T-cell (primary cell): ENCODE measurements around the gene IL10. TPM values are rescaled to one million over a fixed set of nuclear protein-coding genes. Genes with fewer than 3 reads are reported as not detected.
"Not testable (repeated sequence)": the region's sequence is repeated elsewhere in the genome, so short reads cannot be mapped to it uniquely, and the experiment has no call there.

Source experiments
- ATAC-seq, 4 experiments: fragments of 200-7000 bp in 3 of 4; fragments of 150-1000 bp in 1 of 4; cut with Tn5 transposase; replicated peaks in 1 of 4; 1 replicate in 3 of 4; 2 replicates in 1 of 4; pipeline ENCODE4 v1.10.0; 2021; ENCODE audit warnings: moderate library complexity in 3 of 4, mild to moderate bottlenecking in 2 of 4, moderate number of reproducible peaks in 1 of 4
- CTCF ChIA-PET, 2 donors: fragments of 300-600 bp; sonication (Branson Sonifier 250); formaldehyde crosslinking; loops; one replicate each; lab custom pipeline; 2022; ENCODE audit warnings: antibody characterized with exemption in 2 of 2; lab: Charles Lee
- POLR2A ChIA-PET, 2 donors: fragments of 300-600 bp; sonication (Branson Sonifier 250); formaldehyde crosslinking; loops; one replicate each; lab custom pipeline; 2022; ENCODE audit warnings: antibody characterized with exemption in 2 of 2; lab: Charles Lee
- DNase-seq, 35 experiments: peaks; one replicate each; pipeline versions ENCODE4 v3.0.0 to v3.0.0-alpha.2; 2013 to 2023
- H3K27ac ChIP-seq: one replicate; pipeline ENCODE4 v1.5.1; 2013; ENCODE audit warnings: low read length
- H3K27me3 ChIP-seq, 2 experiments: replicated peaks in 1 of 2; 1 replicate in 1 of 2; 2 replicates in 1 of 2; pipeline versions ENCODE4 v1.6.1 to v1.7.0; 2013; ENCODE audit warnings: low read length in 1 of 2, mixed read lengths in 1 of 2; ENCODE audit not compliant: control insufficient read depth in 2 of 2, insufficient read depth in 2 of 2; ENCODE audit errors: extremely low read depth in 1 of 2
- H3K36me3 ChIP-seq, 2 donors: 1 replicate in 1 of 2; 2 replicates in 1 of 2; pipeline versions ENCODE4 v1.6.1 to v1.7.0; 2013; ENCODE audit warnings: low read length in 1 of 2; ENCODE audit not compliant: control insufficient read depth in 2 of 2, insufficient read depth in 1 of 2; ENCODE audit errors: extremely low read depth in 1 of 2
- H3K4me1 ChIP-seq, 2 experiments: 1 replicate in 1 of 2; 2 replicates in 1 of 2; pipeline versions ENCODE4 v1.6.1 to v1.7.0; 2013; ENCODE audit warnings: low read length in 2 of 2, mixed read lengths in 1 of 2; ENCODE audit not compliant: insufficient read depth in 2 of 2, control insufficient read depth in 1 of 2; ENCODE audit errors: extremely low read depth in 1 of 2
- H3K4me3 ChIP-seq, 2 donors: 1 replicate in 1 of 2; 2 replicates in 1 of 2; pipeline versions ENCODE4 v1.5.1 to v1.7.0; 2013; ENCODE audit warnings: mild to moderate bottlenecking in 2 of 2, low read length in 1 of 2, moderate library complexity in 1 of 2; ENCODE audit not compliant: control insufficient read depth in 1 of 2; ENCODE audit errors: extremely low read depth in 1 of 2
- H3K9me3 ChIP-seq: 2 replicates; pipeline ENCODE4 v1.7.0; 2013
- H3K27ac Mint-ChIP-seq, 2 donors: one replicate each; pipeline ENCODE4 v1.8.0; 2020 to 2021; ENCODE audit warnings: mild to moderate bottlenecking in 2 of 2, mixed read lengths in 2 of 2
- H3K27me3 Mint-ChIP-seq, 2 donors: one replicate each; pipeline ENCODE4 v1.8.0; 2021 to 2022; ENCODE audit warnings: mixed read lengths in 2 of 2
- H3K36me3 Mint-ChIP-seq: one replicate; pipeline ENCODE4 v1.8.0; 2021; ENCODE audit warnings: mixed read lengths
- H3K4me1 Mint-ChIP-seq, 3 donors: one replicate each; pipeline ENCODE4 v1.8.0; 2020 to 2022; ENCODE audit warnings: mixed read lengths in 3 of 3, mild to moderate bottlenecking in 1 of 3
- H3K4me3 Mint-ChIP-seq, 3 donors: one replicate each; pipeline ENCODE4 v1.8.0; 2020 to 2022; ENCODE audit warnings: mild to moderate bottlenecking in 3 of 3, mixed read lengths in 3 of 3, moderate library complexity in 3 of 3
- H3K9me3 Mint-ChIP-seq, 3 donors: one replicate each; pipeline ENCODE4 v1.8.0; 2020 to 2022; ENCODE audit warnings: mixed read lengths in 3 of 3
- WGBS: methylation state at CpG from one replicate; pipeline ENCODE4 v1.1.5; 2013; ENCODE audit warnings: missing lambda C conversion rate; ENCODE audit not compliant: insufficient coverage; 5-methylcytosine and 5-hydroxymethylcytosine counted together
- total RNA-seq, 35 experiments: library from RNA in 6 of 35; stranded (reverse) in 6 of 35; fragments of 120-200 nt in 1 of 35; gene quantifications; one replicate each; pipeline versions ENCODE4 v1.2.1 to v1.2.4 and lab custom pipeline; 2013 to 2026

IL10 gene
- total RNA-seq, 5 donors from 2014 or later (not counting 1 experiment from before 2014, with no cell fraction given) = 0.19 to 1.1 (median 0.26) TPM; not detected in 2

DNA sequence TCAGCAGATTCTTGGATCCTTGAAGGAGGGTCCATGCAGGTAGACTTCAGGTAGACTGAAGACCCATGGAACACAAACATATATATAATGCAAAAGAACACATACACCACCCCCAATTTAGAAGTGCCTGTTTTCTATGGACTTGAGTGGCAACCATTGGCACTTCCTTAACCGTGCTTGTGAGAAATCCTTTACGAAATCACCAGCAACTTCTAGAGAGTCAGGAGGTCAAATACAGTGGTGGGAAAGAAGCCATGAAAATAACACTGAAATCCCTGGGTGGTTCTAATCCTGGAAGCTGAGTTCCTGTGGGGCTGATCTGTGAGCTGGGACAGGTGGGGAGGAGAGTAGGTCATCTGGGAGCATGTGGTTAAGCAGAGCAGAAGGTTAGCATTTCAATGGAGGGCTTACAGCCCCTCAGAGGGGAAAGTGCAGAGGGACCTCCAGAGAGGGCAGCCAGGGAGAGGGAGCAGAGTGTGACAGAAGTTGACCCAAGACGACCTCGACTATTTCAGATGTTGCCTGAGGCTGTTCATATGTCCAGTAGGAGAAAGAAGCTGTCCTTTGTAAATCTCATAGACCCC, 13.0 kb upstream of the IL10 start:
- Histone ChIP-seq H3K4me1 (peaks cover 19 to 47% of the 10 kb centered on the region in 2 experiments), H3K27ac (peak overlapping the region; percentile 60), H3K27me3 (no peaks in the 10 kb centered on the region), H3K4me3 (no peak overlapping the region), H3K9me3 (no peaks in the 10 kb centered on the region), H3K36me3 (no peaks in the 10 kb centered on the region)
- POLR2A ChIA-PET = no interaction called here
- CTCF ChIA-PET = interaction anchor here in 1 of 2 donors (0.6 to 1.2 kb wide), 4 partner anchors 15 to 197 kb away, joined by 3 to 4 read pairs (median 4); partner anchors contain the start of gene IL19
- 100% methylated on average over 2 of the region's 4 CpGs for WGBS
- Mint-ChIP-seq H3K27me3 (no peaks in the 10 kb centered on the region), H3K4me1 (peaks cover 61 to 67% (median 66%) of the 10 kb centered on the region in 3 donors), H3K9me3 (no peaks in the 10 kb centered on the region), H3K27ac (peak overlapping the region in 1 of 2 donors; percentile 92), H3K36me3 (no peaks in the 10 kb centered on the region), H3K4me3 (peak overlapping the region in 1 of 3 donors; percentile 51)
- DNase-seq (no peak), ATAC-seq (no peak)

DNA sequence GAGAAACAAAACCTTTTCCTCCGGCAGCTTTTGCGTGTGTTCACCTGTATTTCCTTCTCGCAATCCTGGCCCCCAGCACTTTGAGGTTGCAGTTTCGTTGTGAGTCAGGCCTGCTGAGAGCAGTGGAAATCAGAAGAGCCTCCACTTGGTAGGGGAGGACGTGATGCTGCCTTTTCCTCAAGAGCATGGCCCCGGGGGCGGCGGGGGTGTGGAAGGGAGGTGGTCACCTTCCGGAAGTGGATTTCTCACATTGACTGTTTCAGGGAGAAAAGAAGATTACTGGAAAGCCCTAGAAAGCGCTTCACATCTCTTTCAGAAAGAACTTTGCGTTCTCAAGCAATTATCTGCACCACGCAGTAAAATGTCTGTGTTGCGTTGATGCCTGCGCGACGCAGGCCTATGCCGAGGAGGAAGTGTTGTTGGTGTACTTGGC, 12.2 kb upstream of the IL10 start:
- WGBS = 15% methylated on average over 8 of the region's 17 CpGs
- Mint-ChIP-seq H3K4me1 (peaks cover 58 to 61% (median 61%) of the 10 kb centered on the region in 3 donors), H3K36me3 (no peaks in the 10 kb centered on the region), H3K27ac (peak overlapping the region; percentile 92 to 94), H3K9me3 (no peaks in the 10 kb centered on the region), H3K27me3 (no peaks in the 10 kb centered on the region), H3K4me3 (peak overlapping the region; percentile 51 to 60 (median 58))
- Histone ChIP-seq H3K27me3 (no peaks in the 10 kb centered on the region), H3K9me3 (no peaks in the 10 kb centered on the region), H3K27ac (peak overlapping the region; percentile 60), H3K36me3 (no peaks in the 10 kb centered on the region), H3K4me1 (peaks cover 19 to 47% of the 10 kb centered on the region in 2 experiments), H3K4me3 (peak overlapping the region in 1 of 2 donors; percentile 1)
- POLR2A ChIA-PET = interaction anchor here in 1 of 2 donors (0.5 kb wide), 1 partner anchor 315 kb away, joined by 4 read pairs; no protein-coding TSS in a partner anchor
- peak; percentile 37 to 75 (median 60) for DNase-seq
- CTCF ChIA-PET = interaction anchor here in 1 of 2 donors (0.9 to 1.2 kb wide), 2 partner anchors 18 kb away, joined by 4 to 5 read pairs; no protein-coding TSS in a partner anchor
- peak; percentile 90 to 96 (median 95) for ATAC-seq

DNA sequence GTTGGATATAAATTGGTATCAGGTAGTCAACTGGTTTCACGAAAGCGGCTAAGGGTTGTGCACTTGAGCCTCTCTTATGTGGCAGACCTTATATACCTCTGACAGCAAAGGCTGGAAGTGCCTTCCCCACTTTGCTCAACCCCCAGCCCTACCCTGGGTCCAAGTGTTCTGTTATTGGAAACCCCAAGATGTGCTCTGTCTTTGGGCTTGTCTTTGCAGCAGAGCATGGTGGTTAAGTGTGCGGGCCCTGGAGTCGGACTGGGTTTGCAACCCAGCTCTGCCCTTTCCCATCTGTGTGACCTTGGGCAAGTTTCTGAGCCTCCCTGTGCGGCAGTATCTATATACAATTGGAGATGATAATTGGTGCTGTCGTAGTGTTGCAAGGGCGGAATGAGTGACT, 11.2 kb upstream of the IL10 start:
- peaks cover 19 to 47% of the 10 kb centered on the region in 2 experiments for H3K4me1 ChIP-seq
- no peaks in the 10 kb centered on the region for H3K9me3 ChIP-seq
- no peak overlapping the region for H3K4me3 ChIP-seq
- ChIA-PET CTCF (interaction anchor here (1.2 to 1.6 kb wide), 2 partner anchors 17 to 20 kb away, joined by 3 to 5 read pairs; no protein-coding TSS in a partner anchor), POLR2A (no interaction called here)
- H3K4me1 Mint-ChIP-seq = peaks cover 58 to 61% (median 60%) of the 10 kb centered on the region in 3 donors
- ATAC-seq (no peak), DNase-seq (no peak)
- H3K36me3 ChIP-seq = no peaks in the 10 kb centered on the region
- peak overlapping the region; percentile 21 to 92 for H3K27ac Mint-ChIP-seq
- H3K4me3 Mint-ChIP-seq = no peak overlapping the region
- WGBS = 88% methylated on average over 4 of the region's 7 CpGs
- H3K27me3 Mint-ChIP-seq = no peaks in the 10 kb centered on the region
- no peaks in the 10 kb centered on the region for H3K9me3 Mint-ChIP-seq
- no peak overlapping the region for H3K27ac ChIP-seq
- H3K27me3 ChIP-seq = no peaks in the 10 kb centered on the region
- H3K36me3 Mint-ChIP-seq = no peaks in the 10 kb centered on the region

DNA sequence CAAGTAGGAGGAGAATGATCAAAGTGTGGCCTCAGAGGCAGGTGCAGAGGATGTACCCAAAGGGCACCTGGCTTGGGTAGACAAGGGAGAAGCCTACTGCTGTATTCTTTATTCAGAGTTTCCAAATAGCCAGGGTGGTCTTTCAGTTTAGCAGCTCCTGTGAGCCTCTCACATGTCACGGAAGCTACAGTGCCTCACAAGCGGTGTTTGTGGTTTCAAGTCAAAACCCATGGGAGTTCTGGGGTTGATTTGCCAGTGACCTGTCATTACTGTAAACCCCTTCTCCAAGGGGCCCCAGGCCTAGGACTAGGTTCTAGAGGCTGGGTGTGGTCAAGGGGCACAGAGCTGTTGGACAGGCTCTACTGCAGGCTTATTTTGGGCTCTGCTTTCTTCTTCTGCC, 10.2 kb upstream of the IL10 start:
- POLR2A ChIA-PET = no interaction called here
- H3K4me1 Mint-ChIP-seq = peaks cover 49 to 56% (median 54%) of the 10 kb centered on the region in 3 donors
- H3K4me3 Mint-ChIP-seq = no peak overlapping the region
- H3K9me3 Mint-ChIP-seq = no peaks in the 10 kb centered on the region
- DNase-seq (peak in 3 of 35 experiments; percentile 17 to 46 (median 38)), ATAC-seq (peak in 1 of 4 experiments; percentile 39)
- Histone ChIP-seq H3K36me3 (no peaks in the 10 kb centered on the region), H3K27ac (no peak overlapping the region), H3K27me3 (peaks cover 0 to under 1% of the 10 kb centered on the region in 2 experiments), H3K4me3 (no peak overlapping the region), H3K4me1 (peaks cover 19 to 47% of the 10 kb centered on the region in 2 experiments), H3K9me3 (no peaks in the 10 kb centered on the region)
- no peaks in the 10 kb centered on the region for H3K27me3 Mint-ChIP-seq
- no CpG with 5 or more reads among the region's 2 CpGs for WGBS
- CTCF ChIA-PET = interaction anchor here in 1 of 2 donors (1.6 kb wide), 1 partner anchor 21 kb away, joined by 3 read pairs; no protein-coding TSS in a partner anchor
- H3K27ac Mint-ChIP-seq = peak overlapping the region in 1 of 2 donors; percentile 29
- no peaks in the 10 kb centered on the region for H3K36me3 Mint-ChIP-seq

DNA sequence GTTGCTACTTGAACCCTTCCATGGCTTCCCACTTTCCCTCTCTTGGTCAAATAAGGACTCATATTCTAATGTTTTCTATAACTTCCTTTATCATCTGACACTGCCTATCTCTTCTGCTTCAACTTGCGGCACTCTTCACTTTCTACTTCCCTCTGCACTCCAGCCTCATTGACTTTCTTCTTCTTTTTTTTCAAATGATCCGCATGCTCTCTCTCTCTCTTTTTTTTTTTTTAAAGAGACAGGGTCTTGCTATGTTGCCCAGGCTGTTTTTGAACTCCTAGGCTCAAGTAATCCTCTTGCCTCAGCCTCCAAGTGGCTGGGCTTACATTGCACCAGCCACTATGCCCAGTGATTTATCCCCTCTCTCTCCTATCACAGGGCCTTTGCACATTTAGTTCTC, 7.3 kb upstream of the IL10 start:
- peaks cover 0 to 3% of the 10 kb centered on the region in 2 experiments for H3K27me3 ChIP-seq
- no peaks in the 10 kb centered on the region for H3K36me3 ChIP-seq
- Mint-ChIP-seq H3K27me3 (no peaks in the 10 kb centered on the region), H3K4me3 (no peak overlapping the region), H3K4me1 (peaks cover 24 to 29% (median 28%) of the 10 kb centered on the region in 3 donors), H3K27ac (no peak overlapping the region), H3K9me3 (no peaks in the 10 kb centered on the region), H3K36me3 (no peaks in the 10 kb centered on the region)
- ATAC-seq (no peak), DNase-seq (no peak)
- no peak overlapping the region for H3K27ac ChIP-seq
- CTCF ChIA-PET = interaction anchor here in 1 of 2 donors (1.0 kb wide), 1 partner anchor 45 kb away, joined by 3 read pairs; no protein-coding TSS in a partner anchor
- H3K9me3 ChIP-seq = no peaks in the 10 kb centered on the region
- peaks cover 19 to 25% of the 10 kb centered on the region in 2 experiments for H3K4me1 ChIP-seq
- POLR2A ChIA-PET = no interaction called here
- H3K4me3 ChIP-seq = no peak overlapping the region
- WGBS = 90% methylated on average over 2 of the region's 2 CpGs

DNA sequence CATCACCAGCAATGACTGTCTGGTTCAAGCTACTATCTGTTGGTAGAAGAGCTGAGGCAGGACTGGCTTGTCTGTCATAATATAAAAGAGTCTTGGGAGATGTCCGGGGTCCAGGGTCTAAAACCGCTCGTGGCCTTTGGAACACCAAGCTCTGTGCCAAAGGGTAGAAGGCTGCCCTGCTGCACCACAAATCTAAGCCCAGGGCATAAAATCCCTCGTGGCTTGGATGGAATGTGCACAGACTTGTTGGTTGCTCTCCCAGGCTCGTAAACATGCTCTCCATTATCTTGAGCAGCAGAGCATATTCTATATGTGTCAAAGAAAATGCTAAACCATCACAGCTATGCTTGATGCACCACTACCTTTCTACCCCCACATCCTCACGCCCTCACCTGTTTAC, 6.6 kb upstream of the IL10 start:
- ATAC-seq, H3K36me3 ChIP-seq, H3K36me3 Mint-ChIP-seq, H3K9me3 Mint-ChIP-seq, CTCF ChIA-PET, H3K27ac Mint-ChIP-seq, POLR2A ChIA-PET, H3K27me3 Mint-ChIP-seq, H3K27me3 ChIP-seq, H3K9me3 ChIP-seq, H3K27ac ChIP-seq, H3K4me3 ChIP-seq, H3K4me3 Mint-ChIP-seq, DNase-seq: not testable (repeated sequence)
- peaks cover 18 to 27% (median 22%) of the 10 kb centered on the region in 3 donors for H3K4me1 Mint-ChIP-seq
- WGBS = 94% methylated on average over 5 of the region's 6 CpGs
- H3K4me1 ChIP-seq = peaks cover 14 to 25% of the 10 kb centered on the region in 2 experiments
